GM12801 (cell line): Measurements from ENCODE around the gene RBM15.

Experiments
- TF ChIP-seq, protein P1 (sequence below): IDR thresholded peaks from one replicate; pipeline ENCODE4 v1.5.1; 2011; ENCODE audit warnings: control low read depth; ENCODE audit not compliant: insufficient read length; ENCODE audit errors: extremely low read depth

Gene RBM15, protein sequence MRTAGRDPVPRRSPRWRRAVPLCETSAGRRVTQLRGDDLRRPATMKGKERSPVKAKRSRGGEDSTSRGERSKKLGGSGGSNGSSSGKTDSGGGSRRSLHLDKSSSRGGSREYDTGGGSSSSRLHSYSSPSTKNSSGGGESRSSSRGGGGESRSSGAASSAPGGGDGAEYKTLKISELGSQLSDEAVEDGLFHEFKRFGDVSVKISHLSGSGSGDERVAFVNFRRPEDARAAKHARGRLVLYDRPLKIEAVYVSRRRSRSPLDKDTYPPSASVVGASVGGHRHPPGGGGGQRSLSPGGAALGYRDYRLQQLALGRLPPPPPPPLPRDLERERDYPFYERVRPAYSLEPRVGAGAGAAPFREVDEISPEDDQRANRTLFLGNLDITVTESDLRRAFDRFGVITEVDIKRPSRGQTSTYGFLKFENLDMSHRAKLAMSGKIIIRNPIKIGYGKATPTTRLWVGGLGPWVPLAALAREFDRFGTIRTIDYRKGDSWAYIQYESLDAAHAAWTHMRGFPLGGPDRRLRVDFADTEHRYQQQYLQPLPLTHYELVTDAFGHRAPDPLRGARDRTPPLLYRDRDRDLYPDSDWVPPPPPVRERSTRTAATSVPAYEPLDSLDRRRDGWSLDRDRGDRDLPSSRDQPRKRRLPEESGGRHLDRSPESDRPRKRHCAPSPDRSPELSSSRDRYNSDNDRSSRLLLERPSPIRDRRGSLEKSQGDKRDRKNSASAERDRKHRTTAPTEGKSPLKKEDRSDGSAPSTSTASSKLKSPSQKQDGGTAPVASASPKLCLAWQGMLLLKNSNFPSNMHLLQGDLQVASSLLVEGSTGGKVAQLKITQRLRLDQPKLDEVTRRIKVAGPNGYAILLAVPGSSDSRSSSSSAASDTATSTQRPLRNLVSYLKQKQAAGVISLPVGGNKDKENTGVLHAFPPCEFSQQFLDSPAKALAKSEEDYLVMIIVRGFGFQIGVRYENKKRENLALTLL

DNA sequence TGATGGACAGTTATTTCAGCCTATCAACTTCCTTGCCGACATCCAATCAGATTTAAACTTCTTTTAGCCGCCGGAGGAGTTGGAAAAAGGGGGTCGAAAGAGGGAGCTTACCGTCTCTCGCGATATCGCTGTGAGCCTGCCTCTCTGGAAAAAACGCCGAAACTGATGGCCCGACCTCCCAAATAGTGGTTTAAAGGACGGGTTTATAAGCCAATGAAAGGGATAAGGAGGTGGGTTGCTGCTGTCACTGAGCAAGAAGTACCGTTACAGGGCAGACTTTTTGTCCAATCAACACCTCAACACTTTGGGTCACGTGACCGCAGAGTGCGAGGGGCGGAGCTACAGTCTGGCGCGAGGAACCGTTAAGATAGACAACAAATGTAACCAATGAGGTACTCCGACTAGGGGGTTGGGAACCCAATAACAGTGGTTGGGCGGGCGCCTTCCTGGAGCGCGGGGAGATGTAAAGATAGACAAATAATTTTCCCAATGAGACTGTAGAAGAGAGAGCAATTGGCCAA lies at the start of gene RBM15:
RBM15 (plus strand) TSS at position 492 of the 521 bp plus-strand sequence; CDS start at position 521, 29 bp downstream.
- TF ChIP-seq, protein P1, sequence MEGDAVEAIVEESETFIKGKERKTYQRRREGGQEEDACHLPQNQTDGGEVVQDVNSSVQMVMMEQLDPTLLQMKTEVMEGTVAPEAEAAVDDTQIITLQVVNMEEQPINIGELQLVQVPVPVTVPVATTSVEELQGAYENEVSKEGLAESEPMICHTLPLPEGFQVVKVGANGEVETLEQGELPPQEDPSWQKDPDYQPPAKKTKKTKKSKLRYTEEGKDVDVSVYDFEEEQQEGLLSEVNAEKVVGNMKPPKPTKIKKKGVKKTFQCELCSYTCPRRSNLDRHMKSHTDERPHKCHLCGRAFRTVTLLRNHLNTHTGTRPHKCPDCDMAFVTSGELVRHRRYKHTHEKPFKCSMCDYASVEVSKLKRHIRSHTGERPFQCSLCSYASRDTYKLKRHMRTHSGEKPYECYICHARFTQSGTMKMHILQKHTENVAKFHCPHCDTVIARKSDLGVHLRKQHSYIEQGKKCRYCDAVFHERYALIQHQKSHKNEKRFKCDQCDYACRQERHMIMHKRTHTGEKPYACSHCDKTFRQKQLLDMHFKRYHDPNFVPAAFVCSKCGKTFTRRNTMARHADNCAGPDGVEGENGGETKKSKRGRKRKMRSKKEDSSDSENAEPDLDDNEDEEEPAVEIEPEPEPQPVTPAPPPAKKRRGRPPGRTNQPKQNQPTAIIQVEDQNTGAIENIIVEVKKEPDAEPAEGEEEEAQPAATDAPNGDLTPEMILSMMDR = no peak

DNA sequence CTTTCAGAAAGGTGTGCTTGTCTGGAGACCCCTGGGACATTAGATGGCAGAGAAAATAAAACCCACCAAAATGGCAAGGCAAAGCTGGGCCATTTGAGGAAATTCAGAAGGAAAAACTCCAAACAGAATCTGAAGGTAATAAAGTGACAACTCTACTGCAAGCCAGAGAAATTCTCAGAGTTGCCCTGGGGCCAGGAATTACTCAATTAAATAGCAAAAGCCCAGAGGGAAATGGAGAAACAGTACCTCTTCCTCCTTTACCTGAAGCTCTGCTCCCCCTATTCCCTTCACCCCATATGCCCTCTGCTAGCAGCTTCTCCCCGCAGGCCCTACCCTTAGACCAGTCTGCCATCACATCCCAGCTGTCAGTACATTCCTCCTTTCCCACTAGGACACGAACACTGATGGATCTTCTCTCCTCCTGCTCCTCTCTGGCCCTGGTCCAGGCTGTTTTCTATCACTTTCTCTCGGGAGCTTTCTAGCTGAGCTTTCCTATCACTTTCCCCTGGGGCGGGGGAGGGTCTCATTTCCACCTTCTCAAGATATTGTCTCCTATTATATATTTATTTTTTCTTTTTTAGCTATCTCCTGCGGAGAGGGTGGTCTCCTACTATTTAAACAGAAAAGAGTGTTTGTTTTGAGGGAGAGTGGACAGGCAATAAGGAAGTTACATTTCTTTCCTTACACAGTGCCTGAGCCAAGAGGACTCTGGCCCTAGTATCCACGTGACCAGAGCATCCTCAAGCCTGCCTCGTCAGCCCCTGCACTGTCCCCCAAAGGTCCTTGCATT lies 47.7 kb upstream of the RBM15 start:
- TF ChIP-seq, protein P1 = no peak

DNA sequence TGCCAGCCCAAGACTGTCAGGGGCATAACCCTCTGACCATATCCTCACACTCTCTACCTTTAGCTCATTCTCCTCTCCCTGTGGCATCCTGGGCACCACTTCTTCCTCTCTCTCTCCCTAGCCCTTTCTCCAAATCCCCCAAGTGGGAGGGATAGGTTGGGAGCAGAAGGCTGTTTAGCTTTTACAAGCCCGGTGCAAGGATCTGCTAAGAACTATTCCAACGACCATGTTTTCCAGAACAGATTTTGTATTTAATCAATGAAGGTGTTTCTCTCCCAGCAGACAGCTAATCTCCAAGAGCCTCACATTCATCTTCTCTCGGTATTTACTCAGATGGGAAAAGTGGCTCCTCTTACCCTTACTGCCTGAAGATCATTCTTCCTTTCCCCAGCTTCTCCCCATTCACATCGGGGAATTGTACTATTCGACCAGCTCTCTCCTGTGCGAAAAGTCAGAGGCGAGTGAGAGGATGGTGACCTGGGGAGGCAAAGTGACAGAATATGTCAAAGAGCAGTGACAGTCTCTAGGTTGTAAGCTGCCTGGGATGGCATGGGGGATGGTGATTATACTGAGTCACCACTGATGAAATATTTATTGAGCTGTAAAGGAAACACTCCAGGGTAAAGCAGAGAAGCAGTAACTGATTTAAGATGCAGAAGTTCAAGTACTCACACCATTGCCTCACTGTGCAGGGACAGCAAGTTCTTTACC lies 47.0 kb upstream of the RBM15 start:
- TF ChIP-seq, protein P1 = no peak

DNA sequence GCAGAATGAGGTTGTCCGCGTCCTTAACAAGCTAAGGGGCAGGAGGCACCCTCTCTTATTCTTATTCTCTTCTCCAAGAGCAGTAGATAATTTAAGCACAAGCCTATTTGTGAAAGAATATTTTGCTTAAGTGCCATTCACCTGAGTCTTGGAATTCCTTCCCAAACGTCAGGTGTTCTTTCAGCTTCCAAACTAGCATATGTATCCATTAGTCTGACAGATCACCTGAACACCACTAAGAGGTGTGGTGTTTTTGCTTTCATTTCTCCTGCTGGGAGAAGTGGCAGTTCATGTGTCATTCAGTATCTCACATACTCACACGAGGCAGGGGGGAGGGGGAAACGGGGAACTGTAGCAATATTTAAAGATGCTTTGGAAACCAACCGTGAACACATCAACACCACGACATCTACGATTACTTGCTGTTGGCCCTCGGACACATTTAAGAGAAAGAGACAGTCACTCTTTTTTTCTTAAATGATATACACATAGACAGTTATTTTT lies 45.5 kb upstream of the RBM15 start:
- TF ChIP-seq, protein P1 = no peak

DNA sequence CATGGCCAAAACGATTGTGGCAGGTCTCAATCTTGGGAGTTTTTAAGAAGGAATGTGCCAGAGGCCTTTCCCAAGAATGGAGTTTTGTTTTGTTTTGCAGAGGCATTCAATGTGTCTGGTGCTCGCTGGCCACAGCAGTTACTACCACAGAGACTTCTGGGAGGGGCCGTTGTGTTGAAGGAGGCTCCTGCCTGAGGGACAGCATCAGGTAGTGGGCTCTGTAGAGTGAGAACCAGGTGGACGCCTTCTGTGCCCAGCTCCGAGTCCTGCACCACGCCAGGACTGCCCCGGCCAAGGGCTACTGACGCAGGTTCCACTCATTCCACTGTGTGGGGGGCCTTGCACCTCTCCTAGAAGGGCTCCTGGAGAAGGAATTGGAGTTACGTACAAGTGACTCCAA lies 44.9 kb upstream of the RBM15 start:
- TF ChIP-seq, protein P1 = no peak

DNA sequence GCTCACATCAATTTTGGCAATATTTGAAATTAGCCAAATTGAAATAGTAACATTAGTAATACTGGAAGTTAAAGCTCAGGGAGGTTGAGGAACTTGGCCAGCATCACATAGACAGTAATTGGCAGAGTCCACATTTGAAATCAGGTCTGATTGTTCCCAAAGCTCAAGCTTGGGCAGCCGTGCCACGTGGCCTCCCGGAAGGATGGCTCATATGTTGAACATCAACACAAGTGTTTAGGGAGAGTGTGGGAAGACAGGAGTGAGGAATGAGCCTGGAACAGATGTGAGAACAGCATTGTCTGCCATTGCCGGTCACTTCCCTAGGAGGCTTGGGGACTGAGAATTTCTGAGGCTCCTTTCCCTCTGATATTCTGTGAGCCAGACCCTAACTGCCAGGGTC lies 40.2 kb upstream of the RBM15 start:
- TF ChIP-seq, protein P1 = no peak
